K562 (cell line): ENCODE data around the gene NDUFV2. TPM values are rescaled to one million over a fixed set of nuclear protein-coding genes. Genes with fewer than 3 reads are reported as not detected.
A peak's percentile ranks its signal among the peaks of the same experiment; 100 is the strongest.

Source experiments
- BMI1 ChIP-seq: fragments of 150-350 bp; IDR thresholded peaks from 2 replicates; pipeline ENCODE4 v1.6.1; 2014; ENCODE audit warnings: low read length
- BRD9 ChIP-seq: fragments of 450-650 bp; IDR thresholded peaks from 2 replicates; pipeline ENCODE4 v1.6.1; 2018; ENCODE audit warnings: low read depth; ENCODE audit not compliant: partially characterized antibody
- CCNT2 ChIP-seq: IDR thresholded peaks from 2 replicates; pipeline ENCODE4 v1.6.1; 2011; ENCODE audit warnings: borderline replicate concordance, low read depth, mild to moderate bottlenecking, moderate library complexity, mixed read lengths, low read length; ENCODE audit not compliant: insufficient read length; ENCODE audit errors: extremely low read depth
- CEBPB ChIP-seq: fragments of 450-650 bp; IDR thresholded peaks from 2 replicates; pipeline ENCODE4 v1.6.1; 2016; ENCODE audit warnings: missing genetic modification characterization, missing compliant biosample characterization
- ELF1 ChIP-seq: fragments of 200-800 bp; sonication (Bioruptor generic); IDR thresholded peaks from 2 replicates; pipeline ENCODE4 v1.6.1; 2016; ENCODE audit warnings: missing genetic modification characterization, missing compliant biosample characterization
- FIP1L1 ChIP-seq: fragments of 200-400 bp; formaldehyde crosslinking; IDR thresholded peaks from 2 replicates; pipeline ENCODE4 v1.6.1; 2018; ENCODE audit warnings: mild to moderate bottlenecking, low read depth, low read length; ENCODE audit not compliant: poor library complexity, severe bottlenecking
- FOSL1 ChIP-seq: fragments of 200-800 bp; sonication (Bioruptor generic); conservative IDR thresholded peaks from 2 replicates; pipeline ENCODE4 v1.6.1; 2016; ENCODE audit warnings: missing genetic modification characterization, missing compliant biosample characterization
- HDAC3 ChIP-seq: fragments of 450-650 bp; IDR thresholded peaks from 2 replicates; pipeline ENCODE4 v1.6.1; 2018; ENCODE audit warnings: borderline replicate concordance, mild to moderate bottlenecking, moderate library complexity; ENCODE audit not compliant: partially characterized antibody
- HINFP ChIP-seq: fragments of 450-650 bp; conservative IDR thresholded peaks from 2 replicates; pipeline ENCODE4 v1.6.1; 2016; ENCODE audit warnings: missing genetic modification characterization, low read depth, mild to moderate bottlenecking, control low read depth, missing compliant biosample characterization
- KLF6 ChIP-seq: fragments of 250-450 bp; sonication (Bioruptor Pico); IDR thresholded peaks from 2 replicates; pipeline ENCODE4 v1.4.0; 2020; ENCODE audit warnings: mild to moderate bottlenecking, moderate library complexity, borderline replicate concordance
- NR3C1 ChIP-seq: sonication (generic); formaldehyde crosslinking; IDR thresholded peaks from 2 replicates; pipeline ENCODE4 v1.8.1; 2022; ENCODE audit warnings: missing genetic modification reagents
- NUFIP1 ChIP-seq: fragments of 450-650 bp; IDR thresholded peaks from 2 replicates; pipeline ENCODE4 v1.6.1; 2018; ENCODE audit not compliant: partially characterized antibody
- POLR2A ChIP-seq: fragments of 450-650 bp; conservative IDR thresholded peaks from 2 replicates; pipeline ENCODE4 v1.6.1; 2016
- RBM25 ChIP-seq: fragments of 200-400 bp; formaldehyde crosslinking; IDR thresholded peaks from 2 replicates; pipeline ENCODE4 v1.6.1; 2018; ENCODE audit warnings: low read length, low read depth, moderate library complexity; ENCODE audit not compliant: severe bottlenecking
- RFX7 ChIP-seq: fragments of 250-450 bp; sonication (Bioruptor Pico); IDR thresholded peaks from 2 replicates; pipeline ENCODE4 v1.5.1; 2021; ENCODE audit warnings: mild to moderate bottlenecking
- SIN3B ChIP-seq: fragments of 450-650 bp; IDR thresholded peaks from 2 replicates; pipeline ENCODE4 v1.6.1; 2017; ENCODE audit warnings: low read depth, mild to moderate bottlenecking, moderate library complexity
- SMARCA5 ChIP-seq: fragments of 450-650 bp; IDR thresholded peaks from 2 replicates; pipeline ENCODE4 v1.6.1; 2016
- SMC3 ChIP-seq: conservative IDR thresholded peaks from 2 replicates; pipeline ENCODE4 v1.6.1; 2011; ENCODE audit warnings: low read depth, low read length, improper control_type of control experiment; ENCODE audit not compliant: insufficient read depth
- TCF15 ChIP-seq: fragments of 250-450 bp; sonication (Bioruptor Pico); IDR thresholded peaks from 2 replicates; pipeline ENCODE4 v1.8.0; 2022; ENCODE audit warnings: moderate library complexity, mild to moderate bottlenecking, inconsistent platforms
- YBX1 ChIP-seq: fragments of 450-650 bp; IDR thresholded peaks from 2 replicates; pipeline ENCODE4 v1.7.1; 2016; ENCODE audit warnings: mild to moderate bottlenecking
- ZNF121 ChIP-seq: sonication (generic); formaldehyde crosslinking; conservative IDR thresholded peaks from 2 replicates; pipeline ENCODE4 v1.8.0; 2022; ENCODE audit warnings: missing genetic modification reagents
- ZNF444 ChIP-seq: fragments of 250-450 bp; sonication (Bioruptor Pico); IDR thresholded peaks from 2 replicates; pipeline ENCODE4 v1.4.0; 2020; ENCODE audit warnings: mild to moderate bottlenecking, moderate library complexity
- ZNF583 ChIP-seq: fragments of 250-450 bp; sonication (Bioruptor Pico); IDR thresholded peaks from 2 replicates; pipeline ENCODE4 v1.4.0; 2020
- ZNF76 ChIP-seq: fragments of 250-450 bp; sonication (Bioruptor Pico); IDR thresholded peaks from 2 replicates; pipeline ENCODE4 v1.4.0; 2020; ENCODE audit warnings: mild to moderate bottlenecking, moderate library complexity, borderline replicate concordance
- polyA plus RNA-seq, 8 experiments: library from polyadenylated mRNA; depleted of rRNA in 4 of 8; stranded (reverse) in 5 of 8; unstranded in 3 of 8; fragments of >200 nt; fragmentation: Nextera tagmentation in 2 of 8; fragmentation: Illumina TruSeq in 1 of 8; extraction: Ambion mirVana in 2 of 8; extraction: Trizol in 1 of 8; gene quantifications; 2 replicates each; pipeline versions ENCODE4 v1.2.1 to v1.2.3, GENCODE V29; 2011 to 2014; ENCODE audit warnings: inconsistent platforms in 1 of 8, missing spikeins in 1 of 8
- total RNA-seq, 7 experiments: library from RNA; depleted of rRNA in 6 of 7; stranded (reverse); fragments of >200 nt in 6 of 7; fragmentation: Illumina TruSeq in 2 of 7; extraction: Trizol in 2 of 7; gene quantifications; 2 replicates each; pipeline versions ENCODE4 v1.2.1 to v1.2.3, GENCODE V29; 2011 to 2021; ENCODE audit warnings: low replicate concordance in 1 of 7
- TF ChIP-seq, protein P1 (sequence below): fragments of 250-450 bp; sonication (Bioruptor Pico); IDR thresholded peaks from 2 replicates; pipeline ENCODE4 v1.6.1; 2021; ENCODE audit warnings: mild to moderate bottlenecking
- TF ChIP-seq, protein P2 (sequence below): sonication (generic); formaldehyde crosslinking; IDR thresholded peaks from 2 replicates; pipeline ENCODE4 v1.8.0; 2023; ENCODE audit warnings: mild to moderate bottlenecking, missing genetic modification reagents
- TF ChIP-seq, protein P3 (sequence below): sonication (generic); formaldehyde crosslinking; IDR thresholded peaks from 2 replicates; pipeline ENCODE4 v1.8.0; 2022; ENCODE audit warnings: mild to moderate bottlenecking, missing genetic modification reagents

The NDUFV2 gene
- total and polyA plus RNA-seq, 9 of the 15 experiments (the other 6 are each of a cell fraction or from before 2014, with no cell fraction given), result 213 to 550 (median 384) TPM

- TF ChIP-seq SIN3B (no peak), FOSL1 (tag) (no peak), KLF6 (no peak), CEBPB (tag) (peak; percentile 49; the same call in 1 of the 2 replicates), SMC3 (no peak), FIP1L1 (no peak), ZNF76 (CRISPR knock-in tag) (no peak), RFX7 (no peak), HINFP (tag) (no peak), TCF15 (CRISPR knock-in tag) (no peak), ELF1 (tag) (no peak), ZNF121 (CRISPR knock-in tag) (peak; percentile 99), RBM25 (peak; percentile 41), SMARCA5 (peak; percentile 29; the same call in 1 of the 2 replicates), YBX1 (no peak), ZNF444 (CRISPR knock-in tag) (no peak), HDAC3 (no peak), ZNF583 (no peak), BMI1 (no peak), BRD9 (no peak), POLR2A (no peak), CCNT2 (no peak), NUFIP1 (no peak), NR3C1 (CRISPR knock-in tag) (no peak)
- TF ChIP-seq, protein P1, sequence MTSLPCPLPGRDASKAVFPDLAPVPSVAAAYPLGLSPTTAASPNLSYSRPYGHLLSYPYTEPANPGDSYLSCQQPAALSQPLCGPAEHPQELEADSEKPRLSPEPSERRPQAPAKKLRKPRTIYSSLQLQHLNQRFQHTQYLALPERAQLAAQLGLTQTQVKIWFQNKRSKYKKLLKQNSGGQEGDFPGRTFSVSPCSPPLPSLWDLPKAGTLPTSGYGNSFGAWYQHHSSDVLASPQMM (CRISPR knock-in tag), result no peak
- TF ChIP-seq, protein P2, sequence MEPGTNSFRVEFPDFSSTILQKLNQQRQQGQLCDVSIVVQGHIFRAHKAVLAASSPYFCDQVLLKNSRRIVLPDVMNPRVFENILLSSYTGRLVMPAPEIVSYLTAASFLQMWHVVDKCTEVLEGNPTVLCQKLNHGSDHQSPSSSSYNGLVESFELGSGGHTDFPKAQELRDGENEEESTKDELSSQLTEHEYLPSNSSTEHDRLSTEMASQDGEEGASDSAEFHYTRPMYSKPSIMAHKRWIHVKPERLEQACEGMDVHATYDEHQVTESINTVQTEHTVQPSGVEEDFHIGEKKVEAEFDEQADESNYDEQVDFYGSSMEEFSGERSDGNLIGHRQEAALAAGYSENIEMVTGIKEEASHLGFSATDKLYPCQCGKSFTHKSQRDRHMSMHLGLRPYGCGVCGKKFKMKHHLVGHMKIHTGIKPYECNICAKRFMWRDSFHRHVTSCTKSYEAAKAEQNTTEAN (CRISPR knock-in tag), result no peak
- TF ChIP-seq, protein P3, sequence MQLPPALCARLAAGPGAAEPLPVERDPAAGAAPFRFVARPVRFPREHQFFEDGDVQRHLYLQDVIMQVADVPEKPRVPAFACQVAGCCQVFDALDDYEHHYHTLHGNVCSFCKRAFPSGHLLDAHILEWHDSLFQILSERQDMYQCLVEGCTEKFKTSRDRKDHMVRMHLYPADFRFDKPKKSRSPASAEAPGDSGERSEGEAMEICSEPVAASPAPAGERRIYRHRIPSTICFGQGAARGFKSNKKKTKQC, result no peak
Measured at GRCh38 chr18:9123520-9123919, 21.0 kb downstream of the NDUFV2 start (continued).
